RPMI7951 (cell line): ENCODE measurements around the gene GALNT16. TPM values are rescaled to one million over a fixed set of nuclear protein-coding genes. Genes with fewer than 3 reads are reported as not detected.
A peak's percentile ranks its signal among the peaks of the same experiment; 100 is the strongest.

ENCODE experiments used
- DNase-seq: peaks from one replicate; pipeline ENCODE4 v3.0.0-alpha.2; 2012; ENCODE audit warnings: low read depth
- total RNA-seq: library from RNA; depleted of rRNA; stranded (reverse); fragments of >200 nt; shearing (Covaris generic); gene quantifications from 2 replicates; pipeline ENCODE4 v1.2.3, GENCODE V29; 2014

The GALNT16 gene
- total RNA-seq, 1 experiment from 2014 or later = 0.12 TPM

GRCh38 chr14:69335371-69335771 lies 75.4 kb downstream of the GALNT16 start:
- DNase-seq = peak; percentile 78

- DNase-seq = no peak
Observed at GRCh38 chr14:69337984-69338383, 78.0 kb downstream of the GALNT16 start.

DNA sequence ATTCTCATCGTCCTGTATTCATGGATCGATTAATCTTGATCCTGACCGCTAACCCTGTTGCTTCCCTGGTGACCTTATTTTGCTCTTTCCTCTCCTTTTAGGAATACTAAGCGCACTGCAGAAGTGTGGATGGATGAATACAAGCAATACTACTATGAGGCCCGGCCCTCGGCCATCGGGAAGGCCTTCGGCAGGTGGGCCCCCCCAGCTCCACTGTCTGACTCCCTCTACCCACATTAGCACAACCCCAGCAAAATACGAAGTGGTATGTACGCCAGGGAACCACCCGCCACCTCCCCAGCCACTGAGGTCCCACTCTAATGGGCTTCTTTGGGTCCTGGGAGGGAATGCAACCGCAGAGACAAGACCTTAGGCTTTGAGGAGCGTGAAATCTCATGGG lies 79.5 kb downstream of the GALNT16 start:
- DNase-seq = no peak

GRCh38 chr14:69342928-69343525 lies 83.1 kb downstream of the GALNT16 start:
- DNase-seq = no peak

- DNase-seq = no peak
Observed at GRCh38 chr14:69344171-69344570, 84.2 kb downstream of the GALNT16 start.

DNA sequence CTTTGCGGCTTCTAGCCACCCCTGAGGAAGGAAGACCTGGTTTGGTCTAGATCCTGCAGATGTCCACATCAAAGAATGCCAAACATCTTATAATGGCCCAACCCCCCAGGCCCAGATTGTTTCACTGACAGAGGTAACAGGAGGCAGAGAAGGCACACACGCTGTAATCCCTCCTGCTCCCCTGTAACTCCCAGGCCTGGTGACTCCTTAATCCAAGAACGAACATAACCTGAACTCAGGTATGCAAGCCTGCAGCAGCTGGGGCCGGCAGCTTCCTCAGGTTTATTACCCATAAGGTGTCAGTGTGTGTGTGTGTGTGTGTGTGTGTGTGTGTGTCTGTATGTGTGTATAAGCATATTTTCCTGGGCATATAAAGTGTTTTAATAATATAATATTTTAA lies 85.4 kb downstream of the GALNT16 start:
- DNase-seq = no peak

- peak; percentile 8 for DNase-seq
Observed at GRCh38 chr14:69346710-69347109, 86.8 kb downstream of the GALNT16 start.

DNA sequence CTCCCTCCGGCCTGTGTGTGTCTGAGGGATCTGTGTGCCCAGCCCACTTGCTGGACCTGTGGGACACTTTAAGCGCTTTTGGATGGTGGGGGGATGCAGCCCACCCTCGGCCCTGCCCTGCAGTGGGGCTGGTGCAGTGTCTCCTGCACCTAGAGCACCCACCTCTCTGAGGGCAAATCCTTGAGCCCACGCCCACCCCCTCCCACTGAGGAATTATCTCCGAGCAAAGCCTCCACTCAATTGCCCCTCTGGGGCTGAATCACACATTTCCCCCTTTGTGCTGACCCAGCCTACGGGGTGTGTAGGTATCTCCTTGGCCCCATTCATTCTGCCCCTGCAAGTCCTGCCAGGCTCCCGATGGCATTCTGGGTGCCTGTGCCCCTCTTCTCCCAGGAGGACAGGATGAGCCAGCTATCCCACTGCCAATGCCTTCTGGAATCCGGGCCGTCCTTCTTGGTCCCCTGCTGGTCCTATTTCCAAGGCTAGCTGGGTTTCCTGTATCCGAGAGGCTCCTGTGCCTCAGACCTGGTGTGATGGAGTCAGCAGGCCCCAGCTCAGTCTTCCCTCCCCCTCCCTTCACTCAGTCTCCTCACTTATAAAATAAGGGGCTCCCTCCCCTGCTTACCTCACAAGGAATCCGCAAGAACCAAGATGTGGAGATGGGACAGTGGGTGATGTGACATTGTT lies 89.3 kb downstream of the GALNT16 start:
- no peak for DNase-seq

DNA sequence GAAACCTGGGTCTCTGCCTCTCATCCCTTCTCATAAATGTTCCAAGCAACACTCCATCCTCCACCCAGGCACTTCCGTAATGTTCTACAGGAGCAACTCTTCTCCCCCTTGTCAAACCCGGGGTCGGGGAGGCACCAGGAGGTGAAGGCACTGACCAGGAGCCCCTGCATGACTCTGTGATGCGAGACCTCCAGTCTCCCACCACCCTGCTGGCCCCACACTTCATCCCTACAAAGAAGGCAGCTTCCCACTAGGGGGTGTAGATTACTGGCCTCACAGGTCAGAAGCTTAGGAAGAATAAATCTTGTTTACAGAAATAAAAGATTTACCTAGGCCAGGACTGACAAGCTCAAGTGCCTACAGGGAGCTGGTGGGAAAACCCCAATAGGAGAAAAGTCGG lies 90.9 kb downstream of the GALNT16 start:
- DNase-seq = no peak

GRCh38 chr14:69351385-69351784 lies 91.4 kb downstream of the GALNT16 start:
- DNase-seq = no peak

- DNase-seq = no peak
Observed at GRCh38 chr14:69351911-69352310, 92.0 kb downstream of the GALNT16 start.

- DNase-seq = no peak
Observed at GRCh38 chr14:69353168-69353567, 93.2 kb downstream of the GALNT16 start.

DNA sequence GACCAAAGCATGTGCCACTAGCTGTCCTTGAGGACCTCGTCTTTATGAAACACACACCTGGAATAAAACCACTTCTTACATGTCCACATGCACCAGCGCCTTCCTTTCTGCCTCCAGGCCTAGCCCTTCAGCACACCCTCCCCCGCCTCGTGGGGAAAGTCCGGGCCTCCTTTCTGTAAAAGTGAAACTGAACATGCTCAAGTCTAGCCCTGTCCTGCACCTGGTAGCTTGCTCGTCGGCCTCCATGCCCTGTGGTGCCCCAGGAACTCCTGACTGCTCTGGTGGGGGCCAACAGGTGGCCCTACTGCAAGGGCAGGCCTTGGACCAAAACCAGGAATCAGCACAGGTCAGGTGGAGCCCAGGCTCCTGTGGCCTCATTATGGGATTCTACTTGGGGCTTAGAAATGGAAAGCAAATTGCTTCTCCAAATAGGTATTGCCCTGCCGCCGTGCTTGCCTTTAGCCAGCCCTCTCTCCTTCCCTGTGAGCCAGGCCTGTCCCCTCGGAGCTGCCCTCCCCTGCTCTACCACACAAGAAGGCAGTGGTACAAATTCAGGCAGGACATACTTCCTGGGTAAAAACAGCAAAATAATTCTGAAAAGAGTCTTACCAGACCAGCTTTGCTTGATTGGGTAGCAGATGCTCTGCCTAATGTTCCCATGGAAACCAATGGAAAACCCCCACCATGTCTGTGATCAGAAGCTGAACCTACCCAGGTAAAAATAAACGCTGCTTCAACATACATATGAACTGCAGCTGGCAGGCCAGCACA lies 94.6 kb downstream of the GALNT16 start:
- peak; percentile 24 for DNase-seq

GRCh38 chr14:69355154-69355597 lies 95.2 kb downstream of the GALNT16 start:
- DNase-seq = no peak

DNA sequence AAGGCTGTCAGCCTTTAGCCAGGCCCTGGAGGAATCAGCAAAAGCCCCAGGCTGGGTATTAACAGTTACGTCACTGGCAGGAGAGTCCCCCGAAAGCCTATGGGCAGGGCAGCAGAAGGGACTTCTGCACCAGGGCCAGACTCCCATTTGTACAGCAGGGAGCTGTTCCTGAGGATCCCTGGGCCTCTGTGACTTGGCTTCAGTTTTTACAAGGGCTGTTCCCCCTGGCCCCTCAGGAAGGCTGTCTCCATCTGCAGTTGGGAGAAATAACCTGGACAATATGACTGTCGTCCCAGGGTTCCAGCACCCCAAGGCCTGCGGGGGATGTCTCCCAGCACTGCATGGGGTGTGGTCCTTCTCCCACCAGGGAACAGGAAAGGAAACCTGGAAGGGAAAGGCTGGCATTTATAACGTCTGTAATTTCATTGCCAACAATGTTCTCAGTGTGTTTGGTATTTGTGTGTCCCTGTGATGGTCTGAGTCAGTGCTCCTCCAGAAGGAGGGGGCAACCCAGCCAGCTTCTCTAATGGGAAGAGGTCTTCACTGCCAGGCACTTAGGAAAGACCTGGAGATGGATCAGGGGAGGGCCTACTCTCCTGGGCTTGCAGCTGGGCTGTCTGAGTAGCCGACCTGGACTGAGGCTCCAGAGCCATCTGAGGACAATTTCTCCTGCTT lies 95.8 kb downstream of the GALNT16 start:
- no peak for DNase-seq

DNA sequence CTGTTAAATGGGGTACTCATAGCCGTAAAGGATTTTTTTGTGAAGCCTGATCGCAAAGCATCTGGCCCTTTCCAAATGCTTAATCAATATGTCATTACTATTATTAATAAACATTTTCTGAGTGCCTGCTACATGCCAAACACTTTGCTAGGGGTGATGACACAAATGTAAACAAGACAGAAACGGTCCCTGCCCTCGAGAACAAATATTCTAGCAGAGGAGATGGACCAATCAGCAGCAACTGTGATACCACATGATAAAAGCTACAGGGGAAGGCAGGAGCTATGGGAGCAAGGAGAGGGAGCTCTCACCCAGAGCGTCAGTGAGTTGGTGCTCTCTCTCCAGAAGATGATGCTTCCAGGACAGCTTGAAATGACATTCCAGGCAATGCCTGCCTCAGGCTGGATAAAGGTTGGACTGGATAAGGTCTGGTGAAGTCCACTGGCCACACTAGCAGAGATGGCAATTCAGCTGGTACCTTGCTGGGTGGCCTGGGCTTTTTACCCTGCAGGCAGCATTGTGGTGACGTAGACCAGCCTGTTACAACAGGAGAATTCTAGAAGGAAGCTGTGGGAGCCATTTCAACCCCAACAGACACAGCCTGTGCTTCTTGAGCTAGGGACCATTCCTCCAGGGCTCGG lies 97.1 kb downstream of the GALNT16 start:
- no peak for DNase-seq

DNA sequence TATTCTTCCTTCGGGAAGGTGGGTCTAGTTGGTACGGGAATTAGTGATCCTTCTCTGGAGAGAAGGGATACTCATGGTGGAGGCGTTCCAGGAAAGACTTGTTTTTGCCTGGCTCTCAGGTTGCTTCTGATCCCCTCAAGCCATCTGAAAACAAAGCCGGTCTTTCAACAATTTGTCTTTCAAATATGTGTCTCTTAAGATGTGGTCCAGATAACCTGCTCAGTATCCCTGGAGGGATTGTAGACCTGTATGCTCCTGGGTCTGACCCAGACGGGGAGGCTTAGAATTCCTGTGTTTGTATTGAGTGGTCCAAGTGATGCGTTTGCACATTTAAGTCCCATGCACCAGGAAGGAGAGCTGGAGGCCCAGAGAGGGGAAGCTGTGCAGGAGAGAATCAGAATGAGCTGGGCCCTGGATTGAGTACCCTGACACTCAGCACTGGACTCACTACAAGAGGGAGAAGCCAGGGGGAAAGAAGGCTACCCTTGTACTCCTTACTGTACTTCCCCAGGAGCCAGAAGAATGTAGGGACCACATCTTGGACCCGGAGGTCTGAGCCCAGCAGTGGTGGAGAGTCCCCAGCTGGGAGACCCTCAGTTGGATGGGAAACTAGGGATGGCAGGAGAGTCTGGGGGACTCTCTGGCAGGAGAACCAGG lies 97.7 kb downstream of the GALNT16 start:
- DNase-seq = no peak

DNA sequence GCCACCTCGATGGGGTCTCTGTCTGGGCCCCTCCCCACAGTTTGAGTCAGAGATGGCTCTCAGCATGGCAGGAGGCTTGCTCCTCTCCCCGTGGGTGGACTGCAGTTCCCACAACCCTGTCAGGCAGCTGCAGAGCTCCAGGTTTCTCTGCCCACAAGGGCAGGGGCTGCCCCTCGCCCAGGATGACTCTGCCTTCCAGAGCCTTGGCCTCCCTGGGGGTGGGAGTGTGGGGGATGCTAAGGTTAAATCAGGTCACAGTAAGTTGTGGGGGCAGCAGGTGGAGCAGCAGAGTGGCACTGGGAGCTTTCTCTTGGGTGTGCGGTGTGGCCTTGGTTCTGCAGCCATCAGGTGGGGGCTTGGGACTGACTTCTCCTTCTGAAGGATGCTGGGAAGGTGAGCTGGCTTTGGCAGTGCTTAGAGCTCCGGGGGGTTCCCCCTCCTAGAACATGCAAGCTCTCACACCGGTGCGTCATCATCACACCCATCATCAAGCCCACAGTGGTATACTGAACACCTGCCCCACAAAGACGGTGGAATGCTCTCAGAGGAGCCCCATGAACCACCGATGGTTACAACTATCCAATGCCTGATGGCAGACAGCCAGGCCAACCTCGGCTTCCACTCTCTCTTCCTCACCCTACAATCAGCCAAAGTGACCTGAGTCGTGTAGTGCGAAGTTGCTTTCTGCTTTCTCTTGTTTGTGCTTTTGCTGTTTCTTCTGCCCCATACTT lies 98.4 kb downstream of the GALNT16 start:
- no peak for DNase-seq

DNA sequence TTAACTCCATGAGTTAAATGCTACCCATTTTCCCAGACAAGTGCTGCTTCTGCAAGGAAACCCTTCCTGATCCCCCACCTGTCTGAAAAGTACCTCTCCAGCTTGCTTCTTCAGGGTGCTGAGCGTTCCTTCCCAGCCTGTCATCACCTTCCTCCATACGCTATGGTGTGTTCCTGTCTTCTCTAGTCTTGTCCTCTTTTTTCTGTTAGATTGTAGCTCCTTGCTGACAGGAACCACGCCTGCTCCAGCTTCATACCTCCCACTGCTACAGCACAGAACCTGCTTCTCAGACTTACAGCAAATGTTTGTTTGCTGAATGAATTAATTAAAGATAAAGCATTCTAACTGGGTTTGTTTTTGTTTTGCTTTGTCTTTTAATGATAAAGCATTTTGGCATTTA lies 99.0 kb downstream of the GALNT16 start:
- no peak for DNase-seq

GRCh38 chr14:69360438-69361108 lies 100.6 kb downstream of the GALNT16 start:
- no peak for DNase-seq
